ENCODE results near the gene CCDC148. TPM values are rescaled to one million over a fixed set of nuclear protein-coding genes. Genes with fewer than 3 reads are reported as not detected.
"Not testable (repeated sequence)": the region's sequence is repeated elsewhere in the genome, so short reads cannot be mapped to it uniquely, and the experiment has no call there.

Gene CCDC148
- total RNA-seq, 2 experiments from 2014 or later = 0.16 TPM; not detected in 1

DNA sequence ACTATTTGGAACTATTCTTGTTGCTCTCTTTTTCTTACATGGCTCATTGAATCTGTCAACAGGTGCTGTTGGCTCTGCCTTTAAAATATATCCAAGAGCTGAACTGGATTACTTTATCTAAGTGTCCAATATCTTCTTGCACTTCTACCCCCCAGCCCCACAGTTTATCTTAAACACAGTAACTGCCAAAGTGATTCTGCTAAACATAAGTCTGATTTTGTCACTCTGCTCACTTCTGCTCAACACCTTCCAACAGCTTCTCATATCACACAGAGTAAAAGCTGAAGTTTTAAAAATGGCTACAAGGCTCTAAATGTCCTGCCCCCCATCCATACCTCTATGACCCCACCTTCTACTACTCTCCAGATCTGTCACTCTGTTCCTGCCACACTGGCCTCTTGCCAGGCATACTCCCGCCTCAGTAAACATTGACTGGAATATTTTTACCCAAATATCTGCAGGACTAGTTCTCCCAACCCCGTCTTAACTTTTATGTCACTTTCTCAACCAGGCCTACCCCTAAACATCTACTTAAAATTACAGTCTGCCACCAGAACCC, 130.7 kb downstream of the CCDC148 start:
- CTCF ChIA-PET = interaction anchor here (1.0 kb wide), 1 partner anchor 9 kb away, joined by 3 read pairs; no protein-coding TSS in a partner anchor
- ATAC-seq (no peak), DNase-seq (no peak)
- Mint-ChIP-seq H3K4me3 (no peak overlapping the region), H3K27me3 (ENCODE audit: low read depth) (no peaks in the 10 kb centered on the region), H3K4me1 (ENCODE audit: low read depth) (no peaks in the 10 kb centered on the region), H3K36me3 (ENCODE audit: low read depth) (no peaks in the 10 kb centered on the region), H3K9me3 (ENCODE audit: insufficient read depth) (no peaks in the 10 kb centered on the region), H3K27ac (no peak overlapping the region)
- POLR2A ChIA-PET = no interaction called here

DNA sequence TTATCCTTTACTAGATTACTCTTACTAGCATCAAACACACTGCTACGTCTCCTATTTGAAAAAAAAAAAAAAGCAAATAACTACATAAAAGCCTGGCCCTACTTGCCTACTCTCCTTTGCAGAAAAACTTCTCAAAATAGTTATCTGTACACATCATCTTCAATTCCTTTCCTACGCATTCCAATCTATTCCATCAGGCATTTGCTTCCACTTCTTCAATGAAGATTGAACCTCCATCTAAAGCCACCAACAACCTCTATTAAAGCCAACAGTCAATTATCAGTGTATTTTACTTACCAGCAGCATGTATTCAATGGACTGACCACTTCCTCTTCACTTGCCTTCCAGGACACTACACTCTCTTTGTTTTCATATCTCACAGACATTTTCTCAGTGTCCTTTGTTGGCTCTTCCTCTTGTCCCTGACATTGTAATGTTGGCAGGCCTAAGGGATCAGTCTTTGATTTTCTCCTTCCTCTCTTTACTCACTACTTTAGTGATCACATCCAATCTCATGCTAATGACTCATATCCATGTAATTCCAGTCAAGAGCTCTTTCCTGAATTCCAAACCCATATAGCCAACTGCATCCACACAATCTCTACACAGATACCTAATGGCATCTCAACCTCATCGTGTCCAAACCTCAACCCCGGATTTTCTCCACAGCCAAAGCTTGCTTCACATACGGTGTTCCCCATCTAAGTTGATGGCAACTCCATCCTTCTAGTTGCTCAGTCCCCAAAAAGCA, 131.3 kb downstream of the CCDC148 start:
- Mint-ChIP-seq H3K9me3 (ENCODE audit: insufficient read depth) (no peaks in the 10 kb centered on the region), H3K27ac (no peak overlapping the region), H3K27me3 (ENCODE audit: low read depth) (no peaks in the 10 kb centered on the region), H3K36me3 (ENCODE audit: low read depth) (no peaks in the 10 kb centered on the region), H3K4me3 (no peak overlapping the region), H3K4me1 (ENCODE audit: low read depth) (no peaks in the 10 kb centered on the region)
- ChIA-PET CTCF (interaction anchor here (1.0 kb wide), 1 partner anchor 8 kb away, joined by 3 read pairs; no protein-coding TSS in a partner anchor), POLR2A (no interaction called here)
- DNase-seq (no peak), ATAC-seq (no peak)

DNA sequence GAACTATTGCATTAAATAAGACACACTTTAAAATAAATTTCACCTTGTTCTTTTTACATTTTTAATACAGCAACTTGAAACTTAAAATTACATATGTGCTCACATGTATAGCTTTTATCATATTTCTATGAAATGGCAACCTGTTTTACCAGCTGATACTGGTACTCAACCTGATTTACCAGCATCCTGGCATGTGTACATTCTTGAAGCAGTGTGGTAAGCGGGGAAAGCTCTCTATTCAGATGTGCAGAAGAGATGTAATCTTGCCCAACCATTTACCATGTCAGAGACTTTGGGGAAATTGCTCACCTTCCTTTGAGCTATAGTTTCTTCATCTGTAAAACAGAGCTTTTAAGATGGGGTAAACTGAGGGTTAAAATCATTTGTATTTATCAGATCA, 133.2 kb downstream of the CCDC148 start:
- CTCF ChIA-PET = no interaction called here
- no peaks in the 10 kb centered on the region for H3K36me3 Mint-ChIP-seq (ENCODE audit: low read depth)

DNA sequence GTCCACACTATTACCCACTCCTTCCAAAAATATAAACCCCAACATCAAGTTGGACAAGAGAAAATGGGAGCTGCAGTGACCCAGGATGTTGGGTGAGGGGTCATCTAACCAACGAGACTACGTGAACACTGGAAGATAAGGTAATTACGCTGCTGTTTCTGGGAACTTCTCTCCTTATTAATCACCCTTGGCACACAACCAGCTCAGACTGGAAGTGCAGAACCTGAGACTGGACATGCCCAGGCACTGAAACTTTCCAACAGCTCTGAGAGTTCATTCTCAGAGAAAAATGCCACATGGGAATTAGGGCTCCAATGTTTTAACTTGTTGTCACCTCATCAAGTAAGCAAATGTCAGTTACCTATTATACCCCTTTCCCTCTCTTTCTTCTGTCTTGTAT, 135.3 kb downstream of the CCDC148 start:
- no peaks in the 10 kb centered on the region for H3K9me3 Mint-ChIP-seq (ENCODE audit: insufficient read depth)
- ATAC-seq = no peak

More for the DNA sequence above, 133.2 kb downstream of the CCDC148 start:
- H3K4me1 Mint-ChIP-seq (ENCODE audit: low read depth) = no peaks in the 10 kb centered on the region
- ATAC-seq (no peak), DNase-seq (no peak)
- H3K27me3 Mint-ChIP-seq (ENCODE audit: low read depth) = no peaks in the 10 kb centered on the region
- no peak overlapping the region for H3K27ac Mint-ChIP-seq
- POLR2A ChIA-PET = no interaction called here
- no peaks in the 10 kb centered on the region for H3K9me3 Mint-ChIP-seq (ENCODE audit: insufficient read depth)
- H3K4me3 Mint-ChIP-seq = no peak overlapping the region

DNA sequence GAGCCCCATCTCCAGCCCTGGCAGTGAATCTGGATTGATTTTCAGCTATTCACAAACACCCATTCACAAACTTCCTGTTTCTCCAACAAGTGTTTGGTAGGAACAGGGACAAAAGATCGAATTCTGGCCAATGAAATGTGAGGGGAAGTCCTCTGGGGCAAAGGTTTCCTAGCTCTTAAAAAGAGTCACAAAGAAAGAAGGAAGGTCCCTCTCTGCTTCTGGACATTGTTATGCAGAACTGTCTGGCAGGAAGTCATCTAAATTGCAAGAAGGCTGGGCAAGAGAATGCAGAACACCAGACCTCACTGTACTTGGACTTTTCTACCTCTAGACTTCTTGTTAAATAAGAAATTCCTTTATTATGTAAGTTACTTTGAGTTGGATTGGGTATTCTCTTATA, 137.3 kb downstream of the CCDC148 start:
- DNase-seq (no peak), ATAC-seq (no peak)
- Mint-ChIP-seq H3K4me1 (ENCODE audit: low read depth) (no peaks in the 10 kb centered on the region), H3K9me3 (ENCODE audit: insufficient read depth) (no peaks in the 10 kb centered on the region), H3K27ac (no peak overlapping the region), H3K4me3 (no peak overlapping the region), H3K27me3 (ENCODE audit: low read depth) (peaks cover 4% of the 10 kb centered on the region), H3K36me3 (ENCODE audit: low read depth) (no peaks in the 10 kb centered on the region)
- ChIA-PET CTCF (no interaction called here), POLR2A (no interaction called here)

More for the DNA sequence above, 135.3 kb downstream of the CCDC148 start:
- no peak for DNase-seq
- Mint-ChIP-seq H3K27ac (no peak overlapping the region), H3K27me3 (ENCODE audit: low read depth) (no peaks in the 10 kb centered on the region), H3K36me3 (ENCODE audit: low read depth) (no peaks in the 10 kb centered on the region), H3K4me1 (ENCODE audit: low read depth) (no peaks in the 10 kb centered on the region), H3K4me3 (no peak overlapping the region)
- ChIA-PET POLR2A (no interaction called here), CTCF (no interaction called here)

DNA sequence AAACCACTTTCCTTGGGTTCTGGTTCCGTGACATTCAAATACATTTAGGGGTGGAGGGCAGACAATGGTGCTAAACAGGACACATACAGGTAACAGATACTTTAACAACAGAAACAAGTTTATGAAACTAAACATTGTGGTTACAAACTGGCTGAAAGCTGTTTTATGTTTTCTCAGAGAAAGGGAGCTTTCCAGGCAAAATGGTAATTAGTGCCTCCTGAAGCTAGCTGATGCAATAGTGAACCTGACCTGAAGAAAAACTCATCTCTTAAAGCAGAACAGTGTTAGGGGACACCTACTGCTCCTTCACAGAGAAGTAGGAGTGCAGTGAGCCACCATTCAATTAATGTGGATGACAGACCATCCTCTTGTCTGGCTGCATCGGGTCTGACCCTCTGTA, 138.9 kb downstream of the CCDC148 start:
- DNase-seq (no peak), ATAC-seq (no peak)
- POLR2A ChIA-PET = no interaction called here
- Mint-ChIP-seq H3K27me3 (ENCODE audit: low read depth) (peaks cover 4% of the 10 kb centered on the region), H3K27ac (no peak overlapping the region), H3K4me1 (ENCODE audit: low read depth) (no peaks in the 10 kb centered on the region), H3K4me3 (no peak overlapping the region), H3K9me3 (ENCODE audit: insufficient read depth) (no peaks in the 10 kb centered on the region), H3K36me3 (ENCODE audit: low read depth) (no peaks in the 10 kb centered on the region)
- CTCF ChIA-PET = interaction anchor here (0.6 to 1.2 kb wide), 2 partner anchors 8 to 1046 kb away, joined by 3 read pairs; no protein-coding TSS in a partner anchor

DNA sequence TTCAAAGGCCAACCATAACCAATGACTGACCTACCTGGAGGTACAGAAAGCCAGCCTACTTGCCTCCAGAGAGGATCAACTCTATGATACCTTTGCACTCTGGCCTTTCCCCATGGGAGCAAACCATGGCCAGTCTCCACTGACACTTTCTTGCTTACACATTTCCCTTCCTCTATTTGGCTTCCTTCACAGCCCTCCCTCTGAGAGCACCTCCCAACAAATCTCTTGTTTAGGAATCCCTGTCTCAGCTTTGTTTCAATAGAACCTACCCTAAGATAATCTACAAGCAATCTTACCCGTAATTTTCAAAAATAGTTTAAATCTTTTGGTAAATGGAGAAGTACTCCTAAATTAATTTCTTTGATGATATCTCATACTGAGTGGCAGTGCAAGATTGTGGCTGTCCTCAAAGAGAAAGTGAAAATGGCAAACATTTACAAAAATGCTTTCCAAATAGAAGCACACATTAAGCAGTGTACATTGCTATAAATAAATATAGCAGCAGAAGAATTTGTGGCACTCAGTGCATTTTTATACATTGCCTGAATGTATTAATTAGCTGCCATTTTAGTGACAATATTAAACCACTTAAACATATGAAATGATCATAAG, 140.6 kb downstream of the CCDC148 start:
- DNase-seq = no peak
- H3K27me3 Mint-ChIP-seq (ENCODE audit: low read depth) = peaks cover 4% of the 10 kb centered on the region
- no peak for ATAC-seq
- no peak overlapping the region for H3K27ac Mint-ChIP-seq
- no peaks in the 10 kb centered on the region for H3K9me3 Mint-ChIP-seq (ENCODE audit: insufficient read depth)
- ChIA-PET POLR2A (no interaction called here), CTCF (interaction anchor here (0.9 kb wide), 1 partner anchor 11 kb away, joined by 3 read pairs; no protein-coding TSS in a partner anchor)
- H3K36me3 Mint-ChIP-seq (ENCODE audit: low read depth) = no peaks in the 10 kb centered on the region
- no peak overlapping the region for H3K4me3 Mint-ChIP-seq
- H3K4me1 Mint-ChIP-seq (ENCODE audit: low read depth) = no peaks in the 10 kb centered on the region

DNA sequence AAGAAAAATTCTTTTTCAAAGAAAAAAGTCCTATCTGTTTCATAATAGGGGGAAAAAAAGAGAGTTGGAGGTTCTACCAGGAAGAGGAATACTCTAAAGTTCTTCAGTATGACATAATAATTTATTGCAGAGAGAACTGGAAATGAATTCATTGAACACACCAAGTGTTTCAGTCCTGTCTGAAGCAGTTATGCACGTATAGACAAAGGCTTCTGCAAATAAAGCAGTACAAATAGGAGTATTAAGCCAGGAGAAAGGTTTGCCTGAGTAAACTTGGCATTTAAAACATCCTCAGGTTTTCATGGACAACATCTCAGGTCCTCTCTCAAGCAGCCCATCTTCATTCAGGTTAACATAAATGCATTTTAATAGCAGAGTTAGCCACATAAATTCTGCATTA, 141.6 kb downstream of the CCDC148 start:
- Mint-ChIP-seq H3K27ac (no peak overlapping the region), H3K4me1 (ENCODE audit: low read depth) (no peaks in the 10 kb centered on the region), H3K4me3 (no peak overlapping the region), H3K36me3 (ENCODE audit: low read depth) (no peaks in the 10 kb centered on the region), H3K9me3 (ENCODE audit: insufficient read depth) (no peaks in the 10 kb centered on the region), H3K27me3 (ENCODE audit: low read depth) (peaks cover 4% of the 10 kb centered on the region)
- ATAC-seq (no peak), DNase-seq (no peak)
- ChIA-PET CTCF (no interaction called here), POLR2A (no interaction called here)

DNA sequence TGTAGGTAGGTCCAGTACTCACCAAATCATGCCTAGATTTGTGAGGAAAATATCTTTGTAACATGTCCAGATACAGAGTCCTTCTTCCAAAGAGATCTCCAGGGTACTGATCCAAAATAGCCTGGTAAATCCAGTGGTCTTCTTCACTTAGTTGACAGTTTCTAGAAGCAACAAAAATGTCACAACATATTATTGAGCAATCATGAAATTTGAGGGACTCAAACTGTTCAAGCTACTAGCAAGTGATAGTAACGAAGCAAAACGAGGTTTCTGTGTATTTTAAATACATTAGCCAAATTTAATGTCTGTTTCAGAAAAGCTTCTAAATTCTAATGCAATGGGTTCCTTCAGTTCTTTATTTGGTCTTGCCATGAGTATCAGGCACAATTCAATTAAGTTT, 142.8 kb downstream of the CCDC148 start:
- no peak for ATAC-seq
- POLR2A ChIA-PET = no interaction called here
- Mint-ChIP-seq H3K4me3 (no peak overlapping the region), H3K36me3 (ENCODE audit: low read depth) (no peaks in the 10 kb centered on the region), H3K27me3 (ENCODE audit: low read depth) (peaks cover 4% of the 10 kb centered on the region), H3K9me3 (ENCODE audit: insufficient read depth) (no peaks in the 10 kb centered on the region), H3K4me1 (ENCODE audit: low read depth) (no peaks in the 10 kb centered on the region), H3K27ac (no peak overlapping the region)
- CTCF ChIA-PET = no interaction called here
- DNase-seq = no peak

DNA sequence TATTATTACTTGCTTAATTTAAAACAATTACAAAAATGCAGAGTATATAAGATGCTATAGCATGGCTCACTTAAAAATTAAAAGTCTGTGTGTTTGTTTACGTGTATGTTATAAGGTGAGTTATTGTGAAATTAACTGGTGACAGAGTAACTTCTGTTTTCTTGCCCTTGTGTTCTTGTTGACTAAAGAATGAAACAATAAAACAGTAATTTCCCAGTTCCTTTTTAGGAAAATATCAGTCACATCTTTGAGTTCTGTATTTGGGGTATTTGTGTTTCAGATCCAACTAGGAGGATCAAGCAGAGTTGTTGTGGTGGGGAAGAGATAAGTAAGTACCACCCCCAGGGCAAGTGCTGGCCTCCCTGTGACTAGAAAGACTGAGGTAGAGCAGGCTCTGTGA, 143.6 kb downstream of the CCDC148 start:
- peaks cover 4% of the 10 kb centered on the region for H3K27me3 Mint-ChIP-seq (ENCODE audit: low read depth)

DNA sequence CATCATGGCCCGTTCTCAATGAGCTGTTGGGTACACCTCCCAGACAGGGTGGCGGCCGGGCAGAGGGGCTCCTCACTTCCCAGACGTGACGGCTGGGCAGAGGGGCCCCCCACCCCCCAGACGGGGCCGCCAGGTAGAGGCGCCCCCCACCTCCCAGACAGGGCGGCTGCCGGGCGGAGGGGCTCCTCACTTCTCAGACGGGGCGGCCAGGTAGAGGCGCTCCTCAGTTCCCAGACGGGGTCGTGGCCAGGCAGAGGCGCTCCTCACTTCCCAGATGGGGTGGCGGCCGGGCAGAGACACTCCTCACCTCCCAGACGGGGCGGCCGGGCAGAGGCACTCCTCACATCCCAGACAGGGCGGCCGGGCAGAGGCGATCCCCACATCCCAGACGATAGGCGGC, 146.1 kb downstream of the CCDC148 start:
- H3K9me3 Mint-ChIP-seq (ENCODE audit: insufficient read depth); H3K4me1 Mint-ChIP-seq (ENCODE audit: low read depth); H3K27ac Mint-ChIP-seq; H3K27me3 Mint-ChIP-seq (ENCODE audit: low read depth); ATAC-seq; CTCF ChIA-PET; DNase-seq; POLR2A ChIA-PET; H3K4me3 Mint-ChIP-seq; H3K36me3 Mint-ChIP-seq (ENCODE audit: low read depth): not testable (repeated sequence)

More for the DNA sequence above, 143.6 kb downstream of the CCDC148 start:
- Mint-ChIP-seq H3K36me3 (ENCODE audit: low read depth) (no peaks in the 10 kb centered on the region), H3K9me3 (ENCODE audit: insufficient read depth) (no peaks in the 10 kb centered on the region), H3K27ac (no peak overlapping the region), H3K4me1 (ENCODE audit: low read depth) (no peaks in the 10 kb centered on the region), H3K4me3 (no peak overlapping the region)
- ChIA-PET POLR2A (no interaction called here), CTCF (no interaction called here)
- ATAC-seq (no peak), DNase-seq (no peak)

DNA sequence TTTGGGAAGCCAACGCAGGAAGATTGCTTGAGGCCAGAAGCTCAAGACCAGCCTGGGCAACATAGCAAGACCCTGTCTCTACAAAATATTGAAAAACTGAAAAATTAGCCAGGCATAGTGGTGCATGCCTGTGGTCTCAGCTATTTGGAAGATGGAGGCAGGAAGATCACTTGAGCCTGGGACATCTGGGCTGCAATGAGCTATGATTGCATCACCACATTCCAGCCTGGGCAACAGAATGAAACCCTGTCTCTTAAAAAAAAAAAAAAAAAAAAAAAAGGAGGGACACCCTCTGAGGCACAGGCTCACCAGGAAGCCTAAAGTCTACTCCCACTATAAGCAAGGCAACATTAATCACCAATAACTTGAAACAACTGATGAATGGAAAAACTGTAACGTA, 151.1 kb downstream of the CCDC148 start:
- ChIA-PET CTCF (interaction anchor here (1.2 kb wide), 1 partner anchor 10 kb away, joined by 3 read pairs; no protein-coding TSS in a partner anchor), POLR2A (no interaction called here)
- no peaks in the 10 kb centered on the region for H3K27me3 Mint-ChIP-seq (ENCODE audit: low read depth)
- H3K27ac Mint-ChIP-seq = no peak overlapping the region
- no peaks in the 10 kb centered on the region for H3K36me3 Mint-ChIP-seq (ENCODE audit: low read depth)
- no peaks in the 10 kb centered on the region for H3K9me3 Mint-ChIP-seq (ENCODE audit: insufficient read depth)
- ATAC-seq (no peak), DNase-seq (no peak)
- H3K4me3 Mint-ChIP-seq = no peak overlapping the region
- H3K4me1 Mint-ChIP-seq (ENCODE audit: low read depth) = no peaks in the 10 kb centered on the region

All from activated CD8-positive, alpha-beta T cell treated with anti-CD3 and anti-CD28 coated beads, Interleukin-2, amount 10 ng/mL, durations not matched to agents 7 days and 5 days (primary cell).